Measurements from ENCODE around the gene ZCCHC10.
"Not testable (repeated sequence)": the region's sequence is repeated elsewhere in the genome, so short reads cannot be mapped to it uniquely, and the experiment has no call there.

Gene ZCCHC10

GRCh38 chr5:133048993-133049725, 22.8 kb upstream of the ZCCHC10 start:
- H3K4me3 ChIP-seq (ENCODE audit: low read length), result no peak overlapping the region
- no peak for DNase-seq (ENCODE audit: low read depth, low spot score)

GRCh38 chr5:133047404-133047803, 21.1 kb upstream of the ZCCHC10 start:
- no peak overlapping the region for H3K4me3 ChIP-seq (ENCODE audit: low read length)
- no peak for DNase-seq (ENCODE audit: low read depth, low spot score)

GRCh38 chr5:133046560-133046959, 20.2 kb upstream of the ZCCHC10 start:
- not testable (repeated sequence) for DNase-seq (ENCODE audit: low read depth, low spot score); H3K4me3 ChIP-seq (ENCODE audit: low read length)

GRCh38 chr5:133041910-133042309, 15.6 kb upstream of the ZCCHC10 start:
- no peak overlapping the region for H3K4me3 ChIP-seq (ENCODE audit: low read length)
- DNase-seq (ENCODE audit: low read depth, low spot score), result no peak

- no peak for DNase-seq (ENCODE audit: low read depth, low spot score)
- H3K4me3 ChIP-seq (ENCODE audit: low read length), result no peak overlapping the region
Measured at GRCh38 chr5:133041157-133041784, 14.9 kb upstream of the ZCCHC10 start.

- H3K4me3 ChIP-seq (ENCODE audit: low read length); DNase-seq (ENCODE audit: low read depth, low spot score): not testable (repeated sequence)
Measured at GRCh38 chr5:133036677-133037076, 10.3 kb upstream of the ZCCHC10 start.

GRCh38 chr5:133035224-133035623, 8.9 kb upstream of the ZCCHC10 start:
- H3K4me3 ChIP-seq (ENCODE audit: low read length), result no peak overlapping the region
- DNase-seq (ENCODE audit: low read depth, low spot score), result no peak

GRCh38 chr5:133034064-133034463, 7.7 kb upstream of the ZCCHC10 start:
- H3K4me3 ChIP-seq (ENCODE audit: low read length), result no peak overlapping the region
- no peak for DNase-seq (ENCODE audit: low read depth, low spot score)

- DNase-seq (ENCODE audit: low read depth, low spot score), result no peak
- H3K4me3 ChIP-seq (ENCODE audit: low read length), result no peak overlapping the region
Measured at GRCh38 chr5:133032852-133033742, 6.7 kb upstream of the ZCCHC10 start.

- H3K4me3 ChIP-seq (ENCODE audit: low read length), result no peak overlapping the region
- no peak for DNase-seq (ENCODE audit: low read depth, low spot score)
Measured at GRCh38 chr5:133030343-133031005, 4.1 kb upstream of the ZCCHC10 start.

GRCh38 chr5:133029416-133029815, 3.1 kb upstream of the ZCCHC10 start:
- H3K4me3 ChIP-seq (ENCODE audit: low read length), result no peak overlapping the region
- DNase-seq (ENCODE audit: low read depth, low spot score), result no peak

- peak overlapping the region; percentile 98 for H3K4me3 ChIP-seq (ENCODE audit: low read length)
- no peak for DNase-seq (ENCODE audit: low read depth, low spot score)
Measured at GRCh38 chr5:133026664-133027153, 360 bp upstream of the ZCCHC10 start.

- DNase-seq (ENCODE audit: low read depth, low spot score); H3K4me3 ChIP-seq (ENCODE audit: low read length): not testable (repeated sequence)
Measured at GRCh38 chr5:133019471-133019870, 6.9 kb downstream of the ZCCHC10 start.

GRCh38 chr5:133017964-133018363, 8.4 kb downstream of the ZCCHC10 start:
- H3K4me3 ChIP-seq (ENCODE audit: low read length), result no peak overlapping the region
- no peak for DNase-seq (ENCODE audit: low read depth, low spot score)

GRCh38 chr5:133015466-133015865, 10.9 kb downstream of the ZCCHC10 start:
- DNase-seq (ENCODE audit: low read depth, low spot score), result no peak

GRCh38 chr5:133008455-133008854, 17.9 kb downstream of the ZCCHC10 start:
- not testable (repeated sequence) for DNase-seq (ENCODE audit: low read depth, low spot score); H3K4me3 ChIP-seq (ENCODE audit: low read length)

More at GRCh38 chr5:133015466-133015865, 10.9 kb downstream of the ZCCHC10 start:
- H3K4me3 ChIP-seq (ENCODE audit: low read length), result no peak overlapping the region

GRCh38 chr5:133006653-133007052, 19.7 kb downstream of the ZCCHC10 start:
- no peak for DNase-seq (ENCODE audit: low read depth, low spot score)
- no peak overlapping the region for H3K4me3 ChIP-seq (ENCODE audit: low read length)

GRCh38 chr5:132999246-132999645, 27.1 kb downstream of the ZCCHC10 start:
- no peak for DNase-seq (ENCODE audit: low read depth, low spot score)
- no peak overlapping the region for H3K4me3 ChIP-seq (ENCODE audit: low read length)

- DNase-seq (ENCODE audit: low read depth, low spot score), result no peak
- no peak overlapping the region for H3K4me3 ChIP-seq (ENCODE audit: low read length)
Measured at GRCh38 chr5:132998556-132998955, 27.8 kb downstream of the ZCCHC10 start.

All from Jurkat, Clone E6-1 (cell line).